ENCODE measurements around the gene SMARCAL1.
A peak's percentile ranks its signal among the peaks of the same experiment; 100 is the strongest.

The SMARCAL1 gene

GRCh38 chr2:216392945-216393840 lies 19.1 kb upstream of the SMARCAL1 start:
- DNase-seq, result no peak

DNA sequence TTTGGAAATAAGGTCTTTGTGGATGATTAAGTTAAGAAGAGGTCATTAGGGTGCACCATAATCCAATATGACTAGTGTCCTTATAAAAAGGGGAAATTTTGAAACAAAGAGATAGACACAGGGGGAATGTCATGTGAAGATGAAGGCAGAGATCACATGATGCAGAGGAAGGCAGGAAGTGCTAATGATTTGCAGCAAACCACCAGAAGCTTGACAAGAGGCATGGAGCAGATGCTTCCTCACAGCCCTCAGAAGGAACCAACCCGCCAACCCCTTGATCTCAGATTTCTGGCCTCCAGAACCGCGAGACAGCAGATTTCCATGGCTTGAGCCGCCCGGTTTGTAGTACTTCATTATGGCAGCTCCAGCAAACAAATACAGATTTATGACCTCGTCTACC lies 17.4 kb upstream of the SMARCAL1 start:
- DNase-seq, result no peak

- no peak for DNase-seq
Observed at GRCh38 chr2:216399621-216400020, 12.7 kb upstream of the SMARCAL1 start.

GRCh38 chr2:216402751-216403150 lies 9.5 kb upstream of the SMARCAL1 start:
- DNase-seq, result no peak

- DNase-seq, result peak; percentile 37
Observed at GRCh38 chr2:216404010-216404618, 8.2 kb upstream of the SMARCAL1 start.

DNA sequence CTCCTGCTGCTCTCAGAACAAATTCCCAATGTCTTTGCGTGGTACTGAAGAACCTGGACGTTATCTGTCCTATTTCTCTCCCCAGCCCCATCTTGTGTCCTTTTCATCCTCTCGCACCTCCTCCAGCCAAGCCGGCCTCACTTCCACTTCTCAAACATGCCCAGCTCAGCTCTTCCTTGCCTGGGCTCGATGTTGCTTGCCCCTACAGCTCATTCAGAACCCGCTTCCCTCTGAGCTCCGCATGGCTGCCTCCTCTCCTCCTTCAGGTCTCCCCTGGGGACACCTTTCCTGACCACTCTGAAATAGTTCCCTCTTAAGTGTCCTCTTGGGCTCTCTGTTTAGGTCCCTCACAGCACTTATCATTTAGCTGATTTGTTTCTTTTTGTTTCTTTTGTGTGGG lies 6.7 kb upstream of the SMARCAL1 start:
- DNase-seq, result no peak

DNA sequence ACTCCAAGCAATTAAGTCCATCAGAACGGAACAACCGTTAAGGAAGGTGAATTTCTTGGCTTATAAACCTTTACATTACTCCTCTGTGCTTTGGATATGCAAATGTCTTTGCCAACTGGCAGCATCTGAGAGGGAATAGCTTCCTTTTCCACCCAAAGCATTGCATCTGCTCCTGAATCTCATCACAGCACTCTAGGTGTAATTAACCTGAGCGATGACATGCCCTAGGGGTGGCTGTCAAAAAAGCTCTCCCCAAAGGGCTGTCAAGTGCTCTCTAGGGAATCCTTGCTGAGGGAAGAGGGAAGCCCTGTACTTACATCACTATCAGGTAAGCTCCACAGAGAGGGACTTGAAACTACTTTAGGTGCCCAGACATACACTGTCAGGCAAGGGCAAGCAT lies 5.5 kb upstream of the SMARCAL1 start:
- DNase-seq, result no peak

- DNase-seq, result no peak
Observed at GRCh38 chr2:216408426-216409290, 3.6 kb upstream of the SMARCAL1 start.

GRCh38 chr2:216410550-216410949 lies 1.7 kb upstream of the SMARCAL1 start:
- DNase-seq, result no peak

DNA sequence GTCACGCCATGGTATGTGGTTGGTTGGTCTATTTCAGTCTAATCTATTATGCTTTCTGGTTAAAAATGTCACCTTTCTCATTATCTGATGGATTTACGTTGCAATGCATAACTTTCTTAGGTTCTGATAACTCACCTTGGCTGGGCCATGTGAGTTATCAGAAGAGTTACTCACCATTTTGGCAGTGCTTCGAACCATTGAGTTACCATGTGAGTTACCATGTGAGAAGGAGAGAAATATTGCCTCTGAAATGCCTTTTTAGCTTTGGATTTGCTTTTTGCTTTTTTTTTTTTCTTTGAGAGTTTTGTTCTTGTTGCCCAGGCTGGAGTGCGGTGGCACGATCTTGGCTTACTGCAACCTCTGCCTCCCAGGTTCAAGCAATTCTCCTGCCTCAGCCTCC lies 1.6 kb downstream of the SMARCAL1 start:
- no peak for DNase-seq

GRCh38 chr2:216414772-216415319 lies 2.6 kb downstream of the SMARCAL1 start:
- no peak for DNase-seq

DNA sequence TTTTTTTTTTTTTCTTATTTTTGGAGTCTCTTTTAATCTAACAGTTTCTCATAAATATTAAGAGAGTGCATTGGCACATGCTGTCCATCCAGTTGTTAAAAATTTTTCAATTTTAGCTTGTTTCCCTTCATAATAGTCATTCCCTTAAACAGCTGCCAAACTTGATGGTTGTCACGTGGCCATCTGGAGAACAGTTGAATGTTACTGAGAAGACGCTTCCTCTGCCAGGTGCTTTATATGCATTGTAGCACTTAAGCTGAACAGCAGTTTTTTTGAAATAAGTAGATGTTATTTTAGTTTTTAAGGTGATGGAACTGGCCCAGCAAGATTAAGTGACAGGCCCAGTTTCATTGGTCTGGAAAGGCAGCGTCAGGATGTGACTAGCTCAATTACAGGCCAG lies 3.3 kb downstream of the SMARCAL1 start:
- DNase-seq, result no peak

DNA sequence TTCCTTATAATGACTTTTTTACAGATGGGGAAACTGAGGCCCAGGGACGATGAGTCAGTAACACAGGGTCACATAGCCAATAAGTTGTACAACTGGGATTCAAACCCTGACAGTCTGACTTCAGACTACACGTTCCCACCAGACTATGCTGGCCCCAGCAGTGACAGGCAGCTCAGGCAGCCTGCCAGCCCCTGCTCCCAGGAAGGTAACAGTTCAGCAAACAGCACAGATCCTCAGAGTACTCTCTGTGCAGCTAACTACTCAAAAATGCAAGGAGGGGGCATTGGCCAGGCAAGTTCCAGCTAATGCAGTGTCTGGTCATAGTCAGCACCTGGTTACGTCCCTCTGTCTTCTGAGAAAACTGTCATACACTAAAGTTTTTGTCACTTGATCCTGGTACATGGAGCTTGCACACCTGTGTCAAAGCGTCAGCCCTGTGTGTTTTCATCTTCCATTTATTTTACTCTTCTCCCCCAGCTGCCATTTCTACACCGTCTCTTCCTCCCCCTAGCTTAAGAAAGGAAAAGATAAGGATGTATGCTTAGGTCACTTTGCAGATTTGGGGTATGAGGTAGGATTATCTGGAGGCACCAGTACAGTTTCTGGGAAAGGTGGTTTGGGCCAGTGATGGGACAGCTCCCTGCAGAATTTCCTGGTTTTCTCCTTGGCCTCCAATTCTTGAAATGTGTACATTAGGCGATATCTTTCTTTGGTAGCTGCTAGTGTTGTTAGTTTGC lies 4.5 kb downstream of the SMARCAL1 start:
- no peak for DNase-seq

DNA sequence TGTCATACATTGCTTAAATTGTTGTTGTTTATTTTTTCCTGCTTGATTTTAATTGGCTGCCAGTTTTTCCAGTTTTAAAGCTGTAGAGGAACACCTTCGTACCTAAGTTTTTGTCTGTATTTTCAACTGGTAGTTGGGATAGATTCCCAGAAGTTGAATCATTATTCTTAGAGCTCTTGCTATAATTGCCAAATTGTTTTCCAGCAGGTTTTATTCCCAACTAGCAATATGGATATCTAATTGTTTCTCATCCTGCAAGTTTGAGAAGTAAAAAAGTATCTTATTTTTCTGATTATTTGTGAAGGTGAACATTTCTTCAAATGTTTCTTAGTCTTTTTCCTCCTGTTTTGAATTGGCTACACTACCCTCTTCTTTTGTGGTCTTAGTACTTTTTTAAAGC lies 6.7 kb downstream of the SMARCAL1 start:
- no peak for DNase-seq

DNA sequence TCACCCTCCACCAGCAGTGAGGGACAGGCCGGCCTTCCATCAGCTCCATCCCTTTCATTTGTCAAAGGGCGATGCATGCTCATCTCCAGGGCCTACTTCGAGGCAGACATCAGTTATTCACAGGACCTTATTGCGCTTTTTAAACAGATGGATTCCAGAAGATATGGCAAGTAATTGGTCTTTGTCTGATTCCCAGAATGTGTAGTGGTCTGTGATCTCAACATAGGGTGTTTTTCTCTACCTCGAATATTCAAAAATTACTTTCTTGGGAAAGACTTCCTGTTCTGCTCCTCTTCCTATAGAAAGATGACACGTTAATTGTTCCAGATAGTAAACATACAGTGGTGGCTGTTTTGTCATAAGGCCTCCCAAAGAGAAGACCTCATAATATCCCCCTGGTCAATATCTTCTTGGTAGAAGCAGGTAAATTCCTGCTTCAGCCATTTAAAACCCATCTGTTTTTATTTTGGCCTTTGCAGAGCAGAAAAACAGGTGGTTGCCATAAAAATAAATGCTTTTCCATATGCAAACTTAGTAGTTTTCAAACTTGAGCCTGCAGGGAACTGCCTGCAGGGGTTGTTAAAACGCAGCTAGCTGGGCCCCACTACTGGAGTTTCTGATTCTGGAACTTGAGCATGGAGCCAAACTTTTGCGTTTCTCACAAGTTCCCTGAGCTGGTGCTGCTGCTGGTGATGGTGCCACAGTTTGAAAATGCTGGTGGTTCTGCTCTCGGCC lies 8.2 kb downstream of the SMARCAL1 start:
- DNase-seq, result no peak

DNA sequence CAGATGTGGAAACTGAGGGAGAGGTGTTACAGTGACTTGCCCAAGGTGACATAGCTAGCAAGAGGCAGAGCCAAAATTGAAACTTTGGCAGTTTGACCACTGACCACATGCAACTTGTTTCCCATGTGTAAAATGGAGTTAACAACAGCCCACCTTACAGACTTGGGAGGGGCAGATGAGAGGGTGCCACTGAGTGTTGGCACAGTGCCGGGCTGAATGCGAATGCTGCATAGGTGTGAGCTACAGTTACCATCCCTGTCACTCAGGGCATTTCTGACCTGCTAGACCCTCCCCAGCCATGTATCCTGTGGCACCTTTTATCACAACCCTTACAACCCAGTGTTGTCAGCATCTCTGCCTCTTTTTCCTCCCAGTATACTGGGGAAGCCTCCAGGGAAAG lies 10.8 kb downstream of the SMARCAL1 start:
- no peak for DNase-seq

DNA sequence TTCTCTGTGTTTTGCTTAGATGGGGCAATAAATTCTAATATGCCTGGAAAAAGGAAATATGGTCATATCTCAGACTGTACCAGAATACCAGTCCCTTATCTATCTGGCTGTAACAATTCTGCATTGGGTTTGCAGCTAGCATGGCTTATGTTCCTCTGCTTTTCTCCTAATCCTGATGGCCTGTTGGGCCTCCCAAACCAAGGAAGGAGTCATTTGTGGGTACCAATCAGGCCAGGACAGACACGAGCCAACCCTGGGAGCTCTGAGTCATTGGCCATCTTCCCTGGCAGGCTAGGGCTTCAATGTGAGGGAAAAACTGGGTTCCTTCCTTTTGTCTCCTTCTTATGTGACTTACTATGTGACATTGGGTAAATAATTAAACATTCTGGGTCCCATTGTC lies 12.0 kb downstream of the SMARCAL1 start:
- DNase-seq, result no peak

- no peak for DNase-seq
Observed at GRCh38 chr2:216425008-216425787, 12.9 kb downstream of the SMARCAL1 start.

DNA sequence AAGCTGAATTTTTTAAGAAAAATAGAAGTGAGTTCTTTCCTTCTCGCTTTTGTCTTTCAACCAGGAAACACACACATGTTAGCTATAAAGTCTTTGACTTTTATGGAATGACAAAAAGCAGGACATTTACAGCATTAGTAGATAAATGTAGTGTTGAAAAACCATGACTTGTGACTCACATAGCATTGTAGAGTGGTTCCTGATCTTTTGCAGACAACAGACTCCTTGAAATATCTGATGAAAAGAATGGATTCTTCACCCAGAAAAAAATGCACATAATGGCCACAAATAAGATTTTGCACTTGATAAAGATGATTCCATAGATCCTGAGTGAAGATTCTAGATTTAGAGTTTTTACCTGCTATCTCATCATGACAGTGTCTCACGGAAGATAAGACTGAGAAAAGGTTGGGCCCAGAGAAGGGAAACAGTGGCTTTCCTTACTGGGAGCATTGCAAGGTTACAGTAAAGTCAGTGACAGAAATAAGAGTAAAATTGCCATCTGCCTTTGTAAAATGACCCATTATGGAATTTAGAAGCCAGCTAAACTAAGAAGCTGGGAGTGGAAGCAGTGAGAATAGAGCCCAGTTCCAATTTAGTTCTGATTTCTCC lies 14.0 kb downstream of the SMARCAL1 start:
- DNase-seq, result peak; percentile 72

DNA sequence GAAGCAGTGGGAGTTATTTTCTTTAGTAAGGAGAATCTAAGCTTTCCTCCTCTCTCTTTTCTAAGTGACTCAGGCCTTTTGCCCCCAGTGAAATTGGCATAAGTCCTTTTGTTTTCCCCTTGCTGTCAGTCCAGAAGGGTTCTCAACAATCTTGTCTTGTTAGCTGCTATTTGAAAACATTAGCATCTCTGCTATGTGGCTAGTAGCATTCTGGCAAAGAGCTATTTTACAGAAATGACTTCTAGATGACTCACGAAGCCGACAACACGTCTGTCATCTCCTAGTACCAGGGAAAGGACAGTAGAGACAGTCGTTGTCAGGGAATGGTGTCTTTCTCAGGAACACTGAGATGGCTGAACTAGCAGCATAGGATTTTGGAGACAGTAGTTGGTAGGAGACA lies 14.7 kb downstream of the SMARCAL1 start:
- peak; percentile 77 for DNase-seq
